Upper lobe of left lung (tissue), 4 donors: Measurements from ENCODE around the gene LYRM4.

Experiments
- EP300 ChIP-seq, 4 donors: sonication (generic); formaldehyde crosslinking; IDR thresholded peaks; one replicate each; pipeline ENCODE4 v1.5.1; 2017; ENCODE audit warnings: antibody characterized with exemption in 4 of 4, control low read depth in 2 of 4
- POLR2A ChIP-seq, 4 donors: fragments of 450-650 bp; IDR thresholded peaks; one replicate each; pipeline ENCODE4 v1.5.1; 2016 to 2017; ENCODE audit warnings: antibody characterized with exemption in 4 of 4, mild to moderate bottlenecking in 2 of 4
- POLR2AphosphoS5 ChIP-seq, 2 donors: sonication (generic); formaldehyde crosslinking; IDR thresholded peaks; one replicate each; pipeline ENCODE4 v1.5.1; 2017; ENCODE audit warnings: antibody characterized with exemption in 2 of 2
- TF ChIP-seq, protein P1 (sequence below), 6 experiments: fragments of 450-650 bp in 4 of 6; fragments of 200-600 bp in 2 of 6; sonication (generic) in 2 of 6; IDR thresholded peaks; one replicate each; pipeline ENCODE4 v1.5.1; 2016 to 2019; ENCODE audit warnings: antibody characterized with exemption in 6 of 6

DNA sequence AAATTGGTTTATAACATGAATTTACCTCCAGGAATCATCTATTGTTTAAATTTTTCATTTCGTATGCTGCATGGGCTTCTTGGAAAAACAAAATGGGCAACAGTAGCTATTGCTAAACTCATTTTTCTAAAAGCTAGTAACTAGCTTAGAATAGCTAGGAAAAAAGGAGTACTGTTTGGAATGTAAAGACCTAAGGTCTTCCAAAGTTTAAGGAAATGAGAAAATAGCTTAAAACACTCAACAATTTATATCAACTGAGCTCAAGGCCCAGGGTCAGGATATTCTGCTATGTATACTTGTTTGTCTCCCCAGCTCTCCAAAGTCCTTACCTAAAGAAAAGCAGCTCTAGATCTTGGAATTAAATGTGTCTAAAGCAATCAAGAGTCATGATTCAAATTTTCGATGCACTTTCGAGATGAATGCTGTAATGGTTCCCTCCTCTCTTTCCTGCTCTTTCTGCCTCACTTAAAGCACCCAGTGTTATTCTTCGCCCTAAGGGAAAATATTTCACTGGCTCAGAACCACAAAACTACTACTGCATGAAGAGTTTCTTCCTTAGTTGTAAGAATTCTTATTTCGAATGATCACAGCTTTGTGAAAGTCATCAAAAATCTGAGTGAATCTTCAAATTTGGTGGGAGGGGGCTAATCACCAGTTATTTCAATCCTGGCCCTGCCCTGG lies 41.6 kb downstream of the LYRM4 start:
- TF ChIP-seq POLR2AphosphoS5 (IDR thresholded peaks at IDR 0.05) (no peak), POLR2A (IDR thresholded peaks at IDR 0.05) (no peak), EP300 (IDR thresholded peaks at IDR 0.05) (no peak)
- TF ChIP-seq, protein P1, sequence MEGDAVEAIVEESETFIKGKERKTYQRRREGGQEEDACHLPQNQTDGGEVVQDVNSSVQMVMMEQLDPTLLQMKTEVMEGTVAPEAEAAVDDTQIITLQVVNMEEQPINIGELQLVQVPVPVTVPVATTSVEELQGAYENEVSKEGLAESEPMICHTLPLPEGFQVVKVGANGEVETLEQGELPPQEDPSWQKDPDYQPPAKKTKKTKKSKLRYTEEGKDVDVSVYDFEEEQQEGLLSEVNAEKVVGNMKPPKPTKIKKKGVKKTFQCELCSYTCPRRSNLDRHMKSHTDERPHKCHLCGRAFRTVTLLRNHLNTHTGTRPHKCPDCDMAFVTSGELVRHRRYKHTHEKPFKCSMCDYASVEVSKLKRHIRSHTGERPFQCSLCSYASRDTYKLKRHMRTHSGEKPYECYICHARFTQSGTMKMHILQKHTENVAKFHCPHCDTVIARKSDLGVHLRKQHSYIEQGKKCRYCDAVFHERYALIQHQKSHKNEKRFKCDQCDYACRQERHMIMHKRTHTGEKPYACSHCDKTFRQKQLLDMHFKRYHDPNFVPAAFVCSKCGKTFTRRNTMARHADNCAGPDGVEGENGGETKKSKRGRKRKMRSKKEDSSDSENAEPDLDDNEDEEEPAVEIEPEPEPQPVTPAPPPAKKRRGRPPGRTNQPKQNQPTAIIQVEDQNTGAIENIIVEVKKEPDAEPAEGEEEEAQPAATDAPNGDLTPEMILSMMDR (IDR thresholded peaks at IDR 0.05) = no peak
